Right ventricle myocardium superior (tissue), 1 donor: Measurements from ENCODE around the gene DEPDC5. TPM values are rescaled to one million over a fixed set of nuclear protein-coding genes. Genes with fewer than 3 reads are reported as not detected.
A peak's percentile ranks its signal among the peaks of the same experiment; 100 is the strongest.

Experiments used
- ATAC-seq: fragments of 200-7000 bp; cut with Tn5 transposase; one replicate; pipeline ENCODE4 v1.9.1; 2020; ENCODE audit warnings: mild to moderate bottlenecking; ENCODE audit not compliant: poor library complexity
- DNase-seq: peaks from one replicate; pipeline ENCODE4 v3.0.0-alpha.2; 2020
- intact Hi-C: fragments of 100-400 bp; cut with DNase I; formaldehyde crosslinking; loops from one replicate; pipeline ENCODE4 v1.11.2; 2022
- total RNA-seq: library from RNA; stranded (reverse); fragmentation: NEBNext Ultra II Directional; extraction: Animal tissue kit (Norgen Biotek cat#: 25700); gene quantifications from one replicate; pipeline ENCODE4 v1.2.1, GENCODE V29; 2021
- donor health status: DM: no; HTN: yes; CAD: no; lungs with severe emphysema.

Gene DEPDC5
- total RNA-seq, 1 donor from 2014 or later = 10.8 TPM

DNA sequence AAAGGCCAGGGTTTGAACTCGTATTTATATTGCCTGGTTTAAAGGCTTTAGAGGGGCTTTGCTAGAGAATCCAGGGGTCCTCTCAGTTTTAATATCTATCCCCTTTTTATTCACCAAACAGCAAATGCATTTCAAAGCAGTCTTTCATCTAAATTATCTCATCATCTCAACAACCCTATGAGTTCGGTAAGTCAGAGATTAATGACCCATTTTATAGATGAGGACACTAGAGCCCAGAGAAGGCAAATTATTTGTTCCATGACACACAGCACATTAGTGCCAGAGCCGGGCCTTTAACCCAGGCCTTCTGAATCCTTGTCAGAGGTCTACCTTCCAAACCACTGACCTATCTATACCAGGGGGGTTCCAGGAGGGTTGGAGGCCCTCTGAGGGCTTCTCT, 173.7 kb downstream of the DEPDC5 start:
- ATAC-seq = no peak
- no peak for DNase-seq
- intact Hi-C loops = no loop called here

DNA sequence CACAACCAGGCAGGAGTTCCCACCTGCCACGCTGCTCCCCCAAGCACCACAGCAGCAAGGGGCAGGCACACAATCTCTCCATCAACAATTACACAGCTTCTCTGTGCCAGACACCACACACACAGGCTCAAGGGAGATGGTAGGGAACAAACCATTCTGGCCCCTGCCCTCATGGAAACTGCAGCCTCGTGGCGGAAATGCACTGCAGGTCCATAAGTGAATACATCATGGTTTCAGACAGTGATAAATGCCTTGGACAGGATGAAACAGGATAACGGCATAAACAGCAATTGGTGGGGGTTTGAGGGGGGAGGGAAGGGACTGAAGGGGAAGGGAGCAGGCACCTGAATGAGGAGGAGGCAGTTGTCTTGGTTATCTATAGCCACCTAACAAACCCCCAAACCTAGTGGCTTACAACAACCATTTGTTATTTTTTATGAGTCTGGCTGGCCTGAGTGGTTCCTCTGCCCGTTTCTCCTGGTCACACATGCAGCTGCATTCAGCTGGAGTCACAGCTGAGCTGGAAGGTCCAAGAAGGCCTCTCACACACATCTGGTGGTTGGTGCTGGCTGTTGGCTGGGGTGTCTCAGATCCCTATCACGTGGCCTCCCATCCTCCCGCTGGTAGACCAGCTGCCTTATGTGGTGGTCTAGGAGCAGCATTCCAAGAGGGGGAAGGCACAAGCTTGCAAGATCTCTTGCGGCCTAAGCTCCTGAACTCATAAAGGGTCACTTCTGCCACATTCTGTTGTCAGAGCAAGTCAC, 175.5 kb downstream of the DEPDC5 start:
- ATAC-seq (peak; percentile 52), DNase-seq (peak; percentile 52)
- intact Hi-C loops = no loop called here

DNA sequence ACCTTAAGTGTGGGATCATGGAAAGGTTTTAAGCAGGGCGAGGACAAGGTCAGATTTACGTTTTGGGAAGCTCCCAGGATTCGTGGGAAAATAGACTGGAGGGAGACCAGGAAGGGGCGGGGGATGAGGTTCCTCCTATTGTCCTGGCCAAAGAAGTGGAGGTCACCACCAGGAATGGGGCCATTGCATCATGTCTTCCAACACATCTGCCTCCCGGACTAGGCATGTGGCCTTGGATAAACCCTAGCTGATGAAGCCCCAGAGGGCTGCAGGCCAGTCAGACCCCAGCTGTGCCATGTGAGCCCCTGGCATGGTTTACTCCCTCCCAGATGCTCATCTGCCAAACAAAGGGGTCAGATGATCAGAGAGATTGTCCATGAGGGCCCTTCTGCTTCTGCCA, 179.0 kb downstream of the DEPDC5 start:
- ATAC-seq = peak; percentile 27
- no peak for DNase-seq
- intact Hi-C loops = no loop called here

DNA sequence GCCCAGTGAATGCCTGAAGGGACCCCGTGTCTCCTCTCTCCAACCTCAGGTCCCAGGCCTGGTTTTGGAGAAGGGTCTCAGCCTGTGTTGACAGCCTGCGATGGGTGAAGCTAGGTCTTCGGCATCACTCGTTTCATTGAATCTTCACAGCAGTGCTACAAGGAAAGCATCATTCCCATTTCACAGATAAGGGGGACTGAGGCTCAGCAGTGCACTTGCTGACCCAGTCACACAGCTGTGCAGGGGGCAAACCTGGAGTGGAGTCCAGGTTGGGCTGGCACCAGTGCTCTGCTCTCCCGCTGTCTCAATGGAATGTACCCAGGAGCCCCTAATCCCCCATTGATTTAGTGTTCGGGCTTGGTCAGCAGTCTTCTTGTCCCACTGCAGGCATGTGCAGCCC, 179.6 kb downstream of the DEPDC5 start:
- no peak for DNase-seq
- intact Hi-C loops = no loop called here
- ATAC-seq = no peak

DNA sequence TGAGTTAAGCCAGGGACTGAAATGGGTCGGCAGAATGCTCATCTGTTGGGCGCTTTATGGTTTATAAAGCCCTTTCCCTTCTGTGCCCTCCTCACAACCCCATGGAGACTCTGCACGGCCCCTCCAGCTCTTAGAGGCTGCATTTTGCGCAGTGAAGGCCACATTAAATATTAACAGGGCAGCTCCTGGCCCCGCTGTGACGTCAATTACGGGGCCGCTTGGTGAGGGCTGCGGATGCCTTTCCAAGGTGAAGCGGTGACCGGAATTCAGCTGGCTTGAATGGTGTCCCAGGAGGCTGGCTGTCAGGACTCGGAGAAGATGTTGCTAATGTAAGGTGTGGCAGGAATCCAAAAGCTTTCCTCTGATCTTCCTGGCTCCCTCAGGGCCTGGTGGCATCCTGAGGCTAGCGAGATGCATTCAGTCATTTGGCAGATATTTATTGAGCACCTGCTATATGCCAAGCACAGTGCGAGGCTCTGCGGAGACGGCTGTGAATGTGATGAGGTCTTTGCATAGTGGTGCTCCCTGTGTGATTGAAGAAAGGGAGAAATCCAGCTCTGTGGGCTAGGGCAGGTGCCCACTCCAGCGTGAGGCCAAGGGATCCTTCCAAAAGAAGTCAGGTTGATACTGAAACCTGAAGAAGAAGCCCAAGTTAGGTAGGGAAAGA, 180.1 kb downstream of the DEPDC5 start:
- ATAC-seq (no peak), DNase-seq (no peak)
- intact Hi-C loops = no loop called here

DNA sequence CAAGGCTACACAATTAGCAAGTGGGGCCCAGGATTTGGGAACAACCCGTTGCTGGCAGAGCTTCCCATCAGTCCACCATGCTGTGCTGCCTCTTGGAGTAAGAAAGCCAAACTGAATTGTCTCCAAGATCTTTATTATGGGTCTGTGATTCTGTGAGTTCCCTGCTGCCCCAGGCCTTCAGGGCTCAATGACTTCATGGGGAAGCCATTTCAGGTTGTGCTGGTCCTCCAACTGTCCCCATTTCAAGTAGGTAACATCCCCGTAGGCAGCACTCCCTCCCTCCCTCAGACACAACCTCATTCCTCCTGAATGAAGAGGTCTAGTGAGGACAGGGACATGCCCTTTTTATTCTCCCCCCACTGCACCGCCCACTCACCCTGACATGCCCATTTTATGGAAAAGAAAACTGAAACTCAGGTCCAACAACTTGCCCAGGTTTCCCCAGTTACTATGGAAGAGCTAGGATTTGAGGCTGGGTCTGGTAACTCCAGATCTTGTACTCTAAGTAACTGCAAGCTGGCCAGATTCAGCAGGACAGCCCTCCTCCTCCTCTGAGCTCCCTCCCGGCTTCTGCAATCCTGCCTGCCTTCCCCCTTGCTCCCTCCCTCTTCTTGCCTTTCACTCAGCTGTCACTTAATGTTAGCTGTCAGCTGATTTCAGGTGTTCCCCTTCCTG, 182.3 kb downstream of the DEPDC5 start:
- no peak for ATAC-seq
- intact Hi-C loops = no loop called here
- no peak for DNase-seq

DNA sequence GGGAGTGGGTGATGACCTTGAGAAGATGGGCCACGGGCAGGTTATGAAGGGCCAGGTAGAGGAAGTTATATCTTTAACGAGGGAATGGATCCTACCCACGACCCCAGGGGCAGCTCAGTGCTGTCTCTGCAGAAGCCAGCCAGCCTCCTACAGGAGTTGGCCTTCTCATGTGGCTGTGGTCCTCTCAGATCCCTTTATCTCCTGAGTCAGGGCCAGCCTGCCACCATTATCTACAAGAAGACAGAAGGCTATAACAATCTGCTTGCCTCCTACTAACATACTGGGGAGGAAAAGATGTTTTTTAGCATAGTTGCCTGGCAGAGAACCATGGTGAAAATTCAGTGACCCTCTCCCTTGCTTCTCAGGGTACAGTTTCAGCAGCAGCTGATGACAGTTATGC, 183.5 kb downstream of the DEPDC5 start:
- ATAC-seq (no peak), DNase-seq (no peak)
- intact Hi-C loops = no loop called here

DNA sequence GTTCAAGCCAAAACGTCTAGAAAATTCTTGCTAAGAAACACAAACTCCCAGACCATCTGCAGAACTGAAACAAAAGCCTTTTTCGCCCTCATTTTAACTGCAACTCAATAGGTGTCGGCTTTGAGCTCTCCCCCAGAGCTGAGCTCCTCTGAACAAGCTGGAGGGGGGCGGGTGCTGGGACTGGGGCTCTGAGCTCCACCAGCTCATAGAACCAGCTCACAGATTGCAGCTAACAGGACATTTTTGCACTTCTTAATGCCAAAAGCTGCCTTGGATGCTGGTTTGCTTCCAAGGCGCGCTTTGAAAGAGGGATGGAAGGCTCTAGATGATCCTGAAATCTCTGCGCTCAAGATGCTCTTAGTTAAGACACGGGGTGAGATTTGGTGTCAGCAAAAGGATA, 184.5 kb downstream of the DEPDC5 start:
- DNase-seq = no peak
- ATAC-seq = no peak
- intact Hi-C loops = no loop called here

DNA sequence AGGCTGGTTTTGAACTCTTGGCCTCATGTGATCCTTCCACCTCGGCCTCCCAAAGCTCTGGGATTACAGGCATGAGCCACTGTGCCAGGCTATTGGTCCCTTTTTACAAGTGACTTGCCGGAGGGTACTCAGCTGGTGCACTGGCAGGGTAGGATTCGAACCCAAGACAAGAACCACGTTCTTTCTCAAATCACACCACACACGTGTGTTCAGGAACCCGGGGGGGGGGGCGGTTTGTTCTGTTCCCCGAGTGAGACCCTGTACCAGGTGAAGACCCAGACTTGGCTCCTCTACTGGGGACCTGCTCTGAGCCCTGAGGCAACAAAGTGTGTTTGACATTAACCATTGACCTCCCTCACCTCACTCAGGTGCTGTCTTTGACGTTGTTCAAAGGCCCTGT, 186.7 kb downstream of the DEPDC5 start:
- DNase-seq = no peak
- intact Hi-C loops = loop anchor here (10.0 kb wide), 1 partner anchor 186 kb away; the partner anchor contains the start of genes DEPDC5 and PRR14L
- ATAC-seq = no peak

DNA sequence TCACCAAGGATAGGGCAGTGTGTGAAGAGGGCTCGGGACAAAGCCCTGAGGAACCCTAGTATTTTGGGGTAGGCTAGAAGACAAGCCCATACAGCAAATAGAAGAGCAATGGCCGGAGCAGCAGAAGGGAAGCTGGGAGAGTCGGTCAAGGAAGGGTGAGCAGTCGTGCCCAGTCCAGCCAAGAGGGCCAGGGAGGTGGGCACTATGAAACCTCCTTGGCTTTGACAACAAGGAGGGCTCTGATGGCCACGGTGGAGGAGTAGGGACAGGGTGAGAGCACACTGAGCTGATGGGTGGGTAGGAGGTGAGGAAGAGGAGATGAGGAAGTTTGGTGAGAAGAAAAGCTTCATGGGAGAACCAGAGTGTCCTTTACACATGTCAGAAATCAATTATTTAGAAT, 188.3 kb downstream of the DEPDC5 start:
- intact Hi-C loops = loop anchor here (10.0 kb wide), 1 partner anchor 187 kb away; the partner anchor contains the start of genes DEPDC5 and PRR14L
- no peak for DNase-seq
- no peak for ATAC-seq

DNA sequence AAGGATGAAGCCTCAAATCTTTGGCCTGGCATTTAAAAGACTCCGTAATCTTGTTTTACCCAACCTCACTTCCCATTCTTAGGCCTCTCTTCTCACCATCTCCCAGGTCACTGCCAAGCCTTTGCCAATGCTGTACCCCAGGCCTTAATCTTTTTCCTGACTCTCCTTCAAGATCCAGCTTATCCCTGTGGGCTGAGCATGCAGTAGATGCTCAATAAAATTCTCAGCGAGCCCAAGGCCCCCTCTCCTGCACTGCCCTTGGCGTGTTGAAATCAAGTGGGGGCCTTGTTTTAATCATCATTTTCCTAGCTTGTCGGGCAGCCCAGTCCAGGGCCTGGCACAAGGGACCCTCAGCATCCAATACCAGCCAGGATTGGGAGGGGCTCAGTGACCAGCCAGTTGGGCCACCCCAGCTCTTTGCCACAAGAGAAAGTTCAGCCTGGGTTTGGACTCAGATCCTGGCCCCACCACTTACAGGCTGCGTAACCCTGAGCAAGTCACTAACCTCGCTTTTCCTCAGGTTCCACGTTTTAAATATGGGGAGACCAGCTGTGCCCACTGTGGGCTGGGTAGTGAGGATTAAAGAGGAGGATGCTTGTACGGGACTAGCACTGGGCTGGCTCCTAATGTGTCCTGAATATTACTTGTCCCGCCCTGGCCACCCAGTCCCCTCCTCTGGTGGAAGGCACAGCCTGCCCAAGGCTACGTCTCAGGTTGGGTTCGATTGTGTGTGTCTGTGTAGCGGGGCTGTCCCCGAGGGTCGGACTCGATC, 189.6 kb downstream of the DEPDC5 start:
- DNase-seq (no peak), ATAC-seq (no peak)
- intact Hi-C loops = loop anchor here (10.0 kb wide), 1 partner anchor 189 kb away; the partner anchor contains the start of genes DEPDC5 and PRR14L

DNA sequence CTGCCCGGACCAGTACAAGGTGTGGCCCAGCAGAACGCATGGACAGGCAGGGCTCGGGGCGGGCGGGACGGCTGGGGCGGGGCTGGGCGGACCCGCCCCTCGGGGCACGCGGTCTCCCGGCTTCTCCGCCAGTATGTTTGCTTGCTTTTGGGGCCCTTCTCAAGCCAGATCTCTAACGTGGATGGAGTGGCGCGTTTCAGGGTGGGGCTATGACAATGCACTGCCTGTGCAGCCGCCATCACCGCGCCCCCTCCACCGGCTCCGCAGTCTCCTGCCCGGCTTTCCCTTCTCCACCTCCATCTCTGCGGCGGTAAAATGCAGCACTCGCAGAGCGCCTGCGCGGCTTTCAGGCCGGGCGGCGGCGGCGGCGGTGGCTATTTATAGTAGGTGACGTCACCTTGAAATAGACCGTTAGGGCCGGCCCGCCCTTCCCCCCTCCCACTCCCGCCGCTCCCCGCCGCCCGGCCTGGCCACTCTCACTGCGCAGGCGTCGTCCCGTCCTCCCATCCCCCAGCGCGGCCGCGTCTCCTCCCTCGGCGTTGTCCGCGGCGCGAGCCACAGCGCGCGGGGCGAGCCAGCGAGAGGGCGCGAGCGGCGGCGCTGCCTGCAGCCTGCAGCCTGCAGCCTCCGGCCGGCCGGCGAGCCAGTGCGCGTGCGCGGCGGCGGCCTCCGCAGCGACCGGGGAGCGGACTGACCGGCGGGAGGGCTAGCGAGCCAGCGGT, 190.3 kb downstream of the DEPDC5 start, which contains the start of gene YWHAH:
Gene YWHAH (plus strand): TSS at position 558 of the 722 bp plus-strand sequence. CDS start 199 bp downstream, outside the sequence.
- ATAC-seq (peak; percentile 95), DNase-seq (peak; percentile 98)
- intact Hi-C loops = loop anchor here (10.0 kb wide), 1 partner anchor 189 kb away; the partner anchor contains the start of genes DEPDC5 and PRR14L

DNA sequence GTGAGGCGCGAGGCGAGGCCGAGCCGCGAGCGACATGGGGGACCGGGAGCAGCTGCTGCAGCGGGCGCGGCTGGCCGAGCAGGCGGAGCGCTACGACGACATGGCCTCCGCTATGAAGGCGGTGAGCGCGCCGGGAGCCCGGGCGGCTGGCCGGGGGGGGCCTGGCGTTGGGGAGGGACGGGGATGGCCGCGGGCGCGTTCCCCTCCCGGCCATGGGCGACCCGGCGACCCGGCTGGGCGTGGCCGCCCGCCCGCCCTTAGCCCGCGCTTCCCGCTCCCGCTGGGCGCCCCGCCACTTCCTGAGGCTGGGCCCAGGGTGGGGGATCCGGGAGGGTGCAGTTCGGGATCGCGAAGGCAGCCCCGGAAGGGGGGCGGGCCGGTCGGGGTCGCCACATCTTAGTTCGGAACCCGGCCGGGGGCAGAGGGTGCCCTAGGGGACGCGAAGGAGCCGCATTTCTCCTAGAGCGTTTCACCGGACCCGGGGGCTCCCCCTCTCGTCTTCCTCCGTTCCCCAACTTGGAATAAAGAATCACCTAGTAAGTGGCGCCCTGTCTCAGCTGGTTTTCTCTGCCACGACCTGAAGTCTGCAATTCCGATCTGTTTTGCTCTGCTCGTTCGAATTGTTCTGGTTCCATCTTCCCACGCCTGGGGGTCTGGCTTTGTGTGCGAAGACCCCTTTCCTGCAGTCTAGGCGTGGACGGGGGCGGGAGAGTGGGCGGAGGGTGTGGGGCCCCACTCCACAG, 191.1 kb downstream of the DEPDC5 start:
- intact Hi-C loops = loop anchor here (10.0 kb wide), 1 partner anchor 190 kb away; the partner anchor contains the start of genes DEPDC5 and PRR14L
- DNase-seq = peak; percentile 75

DNA sequence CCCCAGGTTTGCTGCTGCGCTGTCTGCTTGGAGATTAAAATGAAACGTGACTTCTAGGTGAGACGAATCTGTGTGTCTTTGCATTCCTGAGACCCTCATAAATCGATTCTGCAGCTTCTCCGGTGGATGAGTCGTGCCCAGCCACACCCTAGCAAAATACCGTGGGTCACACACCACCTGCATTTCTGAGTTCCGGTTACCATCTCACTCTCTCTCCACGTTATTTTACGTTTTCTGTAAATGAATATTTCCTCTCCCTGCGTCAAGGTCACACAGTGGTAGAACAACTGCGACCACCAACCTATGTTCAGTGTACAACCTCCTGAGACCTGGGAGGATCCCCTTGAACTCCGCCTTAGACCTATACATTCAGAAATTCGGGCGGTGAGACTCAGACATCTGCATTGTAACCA, 191.6 kb downstream of the DEPDC5 start:
- DNase-seq (no peak), ATAC-seq (no peak)
- intact Hi-C loops = loop anchor here (10.0 kb wide), 1 partner anchor 191 kb away; the partner anchor contains the start of genes DEPDC5 and PRR14L

More for the DNA sequence above, 191.1 kb downstream of the DEPDC5 start:
- ATAC-seq = peak; percentile 40

DNA sequence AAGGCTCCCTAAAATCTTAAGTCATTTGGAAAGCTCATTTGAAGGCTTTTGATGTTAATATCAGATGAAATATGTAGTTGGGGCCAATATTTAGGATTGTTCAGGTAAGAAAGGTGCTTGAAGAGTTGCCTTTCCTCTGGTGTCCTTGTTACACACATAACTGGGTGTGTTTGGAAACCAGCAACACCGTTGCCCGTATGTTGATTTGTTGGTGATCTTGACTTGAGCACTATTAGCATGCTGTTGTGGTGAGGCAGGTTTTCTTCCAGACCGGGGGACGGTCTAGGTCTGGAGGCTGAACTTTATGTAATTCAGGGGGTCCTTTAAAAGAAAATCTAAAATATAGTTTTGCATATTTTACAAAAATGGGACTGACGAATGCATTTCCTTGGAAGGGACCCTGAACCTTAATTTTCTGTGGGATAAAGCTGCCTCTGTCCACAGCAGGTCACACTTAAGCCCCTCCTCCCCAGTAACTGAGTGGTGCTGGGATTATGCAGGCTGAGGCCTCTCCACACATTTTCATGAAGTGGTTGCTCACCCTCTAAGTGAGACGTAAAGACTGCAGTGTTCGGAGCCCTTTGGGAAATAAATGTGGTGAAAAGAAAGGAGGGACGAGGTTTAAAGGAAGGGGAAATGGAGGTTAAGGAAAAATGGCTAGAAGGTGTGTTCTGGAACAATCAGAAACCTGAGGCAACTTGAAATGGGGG, 192.3 kb downstream of the DEPDC5 start:
- intact Hi-C loops = loop anchor here (10.0 kb wide), 1 partner anchor 191 kb away; the partner anchor contains the start of genes DEPDC5 and PRR14L
- DNase-seq (no peak), ATAC-seq (no peak)

DNA sequence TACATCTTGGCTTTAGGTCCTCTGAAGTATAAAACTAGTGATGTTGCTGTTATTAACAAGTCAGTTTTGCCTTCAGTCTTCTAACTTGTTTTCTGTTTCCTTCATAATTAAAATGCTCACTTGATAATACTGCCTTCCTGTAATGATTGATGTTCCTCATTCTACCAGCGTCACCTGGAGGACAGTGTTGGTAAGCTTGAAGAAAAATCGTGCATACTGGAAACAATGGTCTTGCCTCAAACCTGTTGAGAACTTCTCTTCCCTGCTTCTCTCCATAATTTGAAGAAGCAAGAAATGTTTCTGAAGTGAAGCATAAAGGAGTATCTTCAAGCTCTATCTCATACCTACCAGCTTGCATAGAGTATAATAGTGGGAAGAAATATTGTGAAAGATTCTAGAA, 193.5 kb downstream of the DEPDC5 start:
- ATAC-seq (no peak), DNase-seq (no peak)
- intact Hi-C loops = loop anchor here (10.0 kb wide), 1 partner anchor 192 kb away; the partner anchor contains the start of genes DEPDC5 and PRR14L
